H1 (cell line): Measurements from ENCODE around the gene ADIPOR2. TPM values are rescaled to one million over a fixed set of nuclear protein-coding genes. Genes with fewer than 3 reads are reported as not detected.

Experiments
- CTCF ChIA-PET: fragments of 300-600 bp; sonication (Branson Sonifier 250); formaldehyde crosslinking; loops from one replicate; lab custom pipeline; 2021; ENCODE audit not compliant: partially characterized antibody; lab: Charles Lee
- POLR2A ChIA-PET: fragments of 300-600 bp; sonication (Branson Sonifier 250); formaldehyde crosslinking; loops from one replicate; lab custom pipeline; 2021; ENCODE audit warnings: inconsistent platforms; ENCODE audit not compliant: partially characterized antibody; lab: Charles Lee
- DNase-seq, 2 experiments: peaks; one replicate each; pipeline versions ENCODE4 v3.0.0 to v3.0.0-alpha.2; 2010 to 2022; ENCODE audit warnings: low spot score in 2 of 2, low read depth in 1 of 2, mixed read lengths in 1 of 2
- FAIRE-seq: peaks from 2 replicates; lab custom pipeline; 2011; peaks lifted over from hg19 to GRCh38; lab: Jason Lieb, UNC
- H2AFZ ChIP-seq: 2 replicates; pipeline ENCODE4 v1.8.1; 2012; ENCODE audit warnings: low read length, inconsistent platforms
- H2AK5ac ChIP-seq: 2 replicates; pipeline ENCODE4 v1.6.1; 2013; ENCODE audit warnings: low read depth, low read length
- H2BK120ac ChIP-seq: replicated peaks from 2 replicates; pipeline ENCODE3; 2013; ENCODE audit warnings: low read depth, low read length, inconsistent platforms
- H2BK12ac ChIP-seq: 2 replicates; pipeline ENCODE4 v1.6.1; 2013; ENCODE audit warnings: low read depth, low read length
- H2BK15ac ChIP-seq: 2 replicates; pipeline ENCODE4 v1.6.1; 2013; ENCODE audit warnings: low read length
- H2BK20ac ChIP-seq: 2 replicates; pipeline ENCODE4 v1.6.1; 2013; ENCODE audit warnings: low read length
- H2BK5ac ChIP-seq: 2 replicates; pipeline ENCODE4 v1.6.1; 2013; ENCODE audit warnings: low read depth, low read length
- H3K14ac ChIP-seq: 2 replicates; pipeline ENCODE4 v1.6.1; 2013; ENCODE audit warnings: inconsistent platforms; ENCODE audit not compliant: insufficient read length
- H3K18ac ChIP-seq: 2 replicates; pipeline ENCODE4 v1.6.1; 2013; ENCODE audit warnings: low read length; ENCODE audit errors: extremely low read depth
- H3K23ac ChIP-seq: 2 replicates; pipeline ENCODE4 v1.6.1; 2013; ENCODE audit warnings: inconsistent platforms; ENCODE audit not compliant: insufficient read length
- H3K23me2 ChIP-seq: 2 replicates; pipeline ENCODE4 v1.6.1; 2013; ENCODE audit warnings: low read depth, low read length
- H3K27ac ChIP-seq: 2 replicates; pipeline ENCODE4 v1.6.1; 2011; ENCODE audit warnings: low read depth, low read length, inconsistent platforms
- H3K27me3 ChIP-seq, 4 experiments: replicated peaks in 1 of 4; 1 replicate in 1 of 4; 2 replicates in 3 of 4; pipeline versions ENCODE4 v1.6.1 to v1.8.1; 2011 to 2013; ENCODE audit warnings: low read length in 3 of 4, mild to moderate bottlenecking in 3 of 4, inconsistent platforms in 2 of 4, mixed read lengths in 2 of 4, moderate library complexity in 1 of 4; ENCODE audit not compliant: control insufficient read depth in 3 of 4, insufficient read depth in 3 of 4; ENCODE audit errors: extremely low read depth in 1 of 4
- H3K36me3 ChIP-seq, 4 experiments: 2 replicates each; pipeline versions ENCODE4 v1.6.1 to v1.8.1; 2011 to 2013; ENCODE audit warnings: mild to moderate bottlenecking in 4 of 4, low read length in 3 of 4, moderate library complexity in 2 of 4, control low read depth in 1 of 4, inconsistent platforms in 1 of 4; ENCODE audit not compliant: insufficient read depth in 4 of 4, control insufficient read depth in 2 of 4
- H3K4ac ChIP-seq: replicated peaks from 2 replicates; pipeline ENCODE3; 2013; ENCODE audit warnings: low read length, low read depth, mixed read lengths, inconsistent platforms; ENCODE audit not compliant: insufficient read length
- H3K4me1 ChIP-seq, 4 experiments: replicated peaks in 1 of 4; 1 replicate in 1 of 4; 2 replicates in 3 of 4; pipeline versions ENCODE4 v1.6.1 to v1.8.1; 2011 to 2013; ENCODE audit warnings: low read length in 3 of 4, inconsistent platforms in 2 of 4, mixed read lengths in 1 of 4; ENCODE audit not compliant: insufficient read depth in 4 of 4, control insufficient read depth in 3 of 4
- H3K4me2 ChIP-seq, 2 experiments: 2 replicates each; pipeline versions ENCODE4 v1.6.1 to v1.8.1; 2011 to 2013; ENCODE audit warnings: low read depth in 2 of 2, low read length in 2 of 2, control low read depth in 1 of 2, inconsistent platforms in 1 of 2, mild to moderate bottlenecking in 1 of 2; ENCODE audit not compliant: insufficient read depth in 1 of 2
- H3K4me3 ChIP-seq, 4 experiments: fragments of 200-600, 300-600 bp in 1 of 4; sonication (generic), shearing (Covaris generic), sonication (Bioruptor Twin) in 1 of 4; 2 replicates each; pipeline versions ENCODE4 v1.5.1 to v1.8.1; 2011 to 2016; ENCODE audit warnings: low read length in 4 of 4, low read depth in 3 of 4, control low read depth in 2 of 4, inconsistent platforms in 2 of 4, mild to moderate bottlenecking in 2 of 4, mixed read lengths in 1 of 4, moderate library complexity in 1 of 4; ENCODE audit not compliant: insufficient read depth in 2 of 4; ENCODE audit errors: extremely low read depth in 1 of 4
- H3K56ac ChIP-seq: replicated peaks from 2 replicates; pipeline ENCODE3; 2013; ENCODE audit warnings: low read depth, mild to moderate bottlenecking, mixed read lengths, low read length, inconsistent platforms; ENCODE audit not compliant: insufficient read length
- H3K79me1 ChIP-seq: 2 replicates; pipeline ENCODE4 v1.6.1; 2013; ENCODE audit warnings: low read depth, low read length, control low read depth
- H3K79me2 ChIP-seq, 2 experiments: 2 replicates each; pipeline versions ENCODE4 v1.6.1 to v1.8.1; 2012 to 2013; ENCODE audit warnings: low read length in 2 of 2, mild to moderate bottlenecking in 2 of 2, inconsistent platforms in 1 of 2; ENCODE audit not compliant: insufficient read depth in 2 of 2, control insufficient read depth in 1 of 2
- H3K9ac ChIP-seq, 4 experiments: replicated peaks in 1 of 4; 1 replicate in 1 of 4; 2 replicates in 3 of 4; pipeline versions ENCODE4 v1.6.1 to v1.8.1; 2011 to 2013; ENCODE audit warnings: low read depth in 3 of 4, low read length in 3 of 4, control low read depth in 2 of 4, mild to moderate bottlenecking in 2 of 4, moderate library complexity in 2 of 4, inconsistent platforms in 1 of 4; ENCODE audit errors: extremely low read depth in 1 of 4
- H3K9me3 ChIP-seq, 2 experiments: 2 replicates each; pipeline versions ENCODE4 v1.6.1 to v1.8.1; 2012 to 2013; ENCODE audit warnings: mild to moderate bottlenecking in 2 of 2, moderate library complexity in 2 of 2, control low read depth in 1 of 2, inconsistent platforms in 1 of 2, low read depth in 1 of 2, low read length in 1 of 2, mixed read lengths in 1 of 2; ENCODE audit not compliant: insufficient read depth in 2 of 2
- H4K20me1 ChIP-seq, 2 experiments: replicated peaks in 1 of 2; 2 replicates each; pipeline versions ENCODE3 to v1.8.1; 2011 to 2013; ENCODE audit warnings: inconsistent platforms in 2 of 2, low read length in 2 of 2, mild to moderate bottlenecking in 1 of 2; ENCODE audit not compliant: insufficient read depth in 2 of 2, control insufficient read depth in 1 of 2
- H4K5ac ChIP-seq: 2 replicates; pipeline ENCODE4 v1.6.1; 2013; ENCODE audit warnings: low read length, low read depth, mixed read lengths, inconsistent platforms; ENCODE audit not compliant: insufficient read length
- H4K8ac ChIP-seq: 2 replicates; pipeline ENCODE4 v1.8.0; 2013; ENCODE audit warnings: mild to moderate bottlenecking, moderate library complexity, low read length, inconsistent platforms; ENCODE audit not compliant: insufficient read depth; ENCODE audit errors: extremely low read depth
- H4K91ac ChIP-seq: replicated peaks from 2 replicates; pipeline ENCODE3; 2013; ENCODE audit warnings: low read length, mixed read lengths, inconsistent platforms; ENCODE audit not compliant: insufficient read length
- ATF3 ChIP-seq: IDR thresholded peaks from 2 replicates; pipeline ENCODE4 v1.6.1; 2011; ENCODE audit warnings: low read depth, mild to moderate bottlenecking, low read length; ENCODE audit not compliant: insufficient read depth
- BCL11A ChIP-seq, 2 experiments: IDR thresholded peaks; one replicate each; pipeline ENCODE4 v1.6.1; 2011; ENCODE audit warnings: low read depth in 2 of 2, low read length in 2 of 2, mild to moderate bottlenecking in 2 of 2
- KDM5A ChIP-seq: fragments of 200-600 bp; IDR thresholded peaks from 2 replicates; pipeline ENCODE4 v1.7.1; 2012; ENCODE audit warnings: mild to moderate bottlenecking, low read length, inconsistent platforms, mixed read lengths
- SIRT6 ChIP-seq: IDR thresholded peaks from one replicate; pipeline ENCODE4 v1.7.1; 2012; ENCODE audit warnings: low read length, inconsistent platforms
- SP2 ChIP-seq: IDR thresholded peaks from 2 replicates; pipeline ENCODE4 v1.6.1; 2012; ENCODE audit warnings: mild to moderate bottlenecking, low read length, inconsistent platforms
- WGBS, 2 experiments: shearing (Covaris generic) in 1 of 2; methylation state at CpG; one replicate each; pipeline versions ENCODE4 v1.1.6 to v1.1.7; 2013 to 2015; ENCODE audit warnings: low lambda C conversion rate in 2 of 2, mixed read lengths in 2 of 2, inconsistent platforms in 1 of 2, low coverage in 1 of 2, missing lambda C conversion rate in 1 of 2; ENCODE audit not compliant: insufficient replicate concordance in 2 of 2, insufficient coverage in 1 of 2, insufficient read length in 1 of 2; ENCODE audit errors: extremely low coverage in 1 of 2, missing lambda C conversion rate in 1 of 2; 5-methylcytosine and 5-hydroxymethylcytosine counted together
- polyA plus RNA-seq, 7 experiments: library from polyadenylated mRNA; depleted of rRNA in 3 of 7; stranded (reverse) in 5 of 7; unstranded in 2 of 7; fragments of >200 nt in 5 of 7; fragments of 200-250 nt in 2 of 7; gene quantifications; 1 replicate in 5 of 7; 2 replicates in 1 of 7; 4 replicates in 1 of 7; pipeline versions ENCODE4 v1.2.1 to v1.2.3, GENCODE V29; 2011 to 2013; ENCODE audit warnings: missing spikeins in 2 of 7, mixed read lengths in 2 of 7
- total RNA-seq: library from RNA; stranded (reverse); fragmentation: NEBNext Ultra II Directional; extraction: Animal tissue kit (Norgen Biotek cat#: 25700); gene quantifications from 2 replicates; pipeline ENCODE4 v1.2.1, GENCODE V29; 2021

Gene ADIPOR2
- total and polyA plus RNA-seq, 2 of the 8 experiments (the other 6 are each of a cell fraction or from before 2014, with no cell fraction given): 17.5 to 50.8 TPM

GRCh38 chr12:1702713-1703112, 11.8 kb downstream of the ADIPOR2 start:
- H3K4me3 ChIP-seq: no peak overlapping the region
- no peaks in the 10 kb centered on the region; a peak in 2 of 8 replicates for H3K36me3 ChIP-seq
- H4K20me1 ChIP-seq: peaks cover 4 to 9% of the 10 kb centered on the region in 2 experiments
- ChIA-PET CTCF (no interaction called here), POLR2A (no interaction called here)
- H2AFZ ChIP-seq: no peak overlapping the region
- peaks cover 8% of the 10 kb centered on the region for H3K79me1 ChIP-seq
- no peak overlapping the region for H4K8ac ChIP-seq
- no peak overlapping the region for H4K5ac ChIP-seq
- no peak overlapping the region for H3K4ac ChIP-seq
- H3K9me3 ChIP-seq: no peaks in the 10 kb centered on the region
- H2BK120ac ChIP-seq: no peak overlapping the region
- H3K56ac ChIP-seq: no peak overlapping the region
- no peaks in the 10 kb centered on the region for H3K27me3 ChIP-seq
- 90% methylated on average over 2 of the region's 2 CpGs; no CpG with 5 or more reads in 1 of the 2 experiments for WGBS, 2 experiments
- H3K14ac ChIP-seq: no peak overlapping the region
- no peak overlapping the region for H2BK5ac ChIP-seq
- FAIRE-seq (no peak), DNase-seq (no peak)
- no peak overlapping the region for H3K4me2 ChIP-seq
- H3K4me1 ChIP-seq: peaks cover 0 to 2% (median 0%) of the 10 kb centered on the region in 4 experiments; a peak in 1 of 7 replicates
- no peak overlapping the region for H3K9ac ChIP-seq
- no peak overlapping the region for H3K18ac ChIP-seq
- H2BK15ac ChIP-seq: no peak overlapping the region
- no peak overlapping the region for H2AK5ac ChIP-seq
- no peak overlapping the region for H3K23ac ChIP-seq
- TF ChIP-seq BCL11A (IDR thresholded peaks at IDR 0.05; ENCODE audit: low read depth in 2 of 2, low read length in 2 of 2) (no peak), KDM5A (no peak), ATF3 (no peak), SIRT6 (no peak), SP2 (no peak)
- H2BK20ac ChIP-seq: no peak overlapping the region
- H3K23me2 ChIP-seq: no peaks in the 10 kb centered on the region
- no peak overlapping the region for H4K91ac ChIP-seq
- H3K79me2 ChIP-seq: peaks cover 5 to 100% of the 10 kb centered on the region in 2 experiments
- no peak overlapping the region for H2BK12ac ChIP-seq
- H3K27ac ChIP-seq: no peak overlapping the region
